Neuronal stem cell (in vitro differentiated cells): Measurements from ENCODE around the gene STAT6.

Source experiments
- DNase-seq: peaks from one replicate; pipeline ENCODE4 v3.0.0-alpha.2; 2013; ENCODE audit warnings: low spot score
- H2AFZ ChIP-seq: one replicate; pipeline ENCODE4 v1.6.1; 2013; ENCODE audit warnings: mild to moderate bottlenecking, low read length, inconsistent platforms
- H2AK5ac ChIP-seq: 2 replicates; pipeline ENCODE4 v1.6.1; 2013; ENCODE audit warnings: low read depth, mild to moderate bottlenecking, inconsistent platforms, low read length, moderate library complexity, mixed read lengths
- H2BK120ac ChIP-seq: 2 replicates; pipeline ENCODE4 v1.6.1; 2013; ENCODE audit warnings: low read depth, mild to moderate bottlenecking, inconsistent platforms, low read length, moderate library complexity, mixed read lengths
- H2BK12ac ChIP-seq: one replicate; pipeline ENCODE4 v1.6.1; 2013; ENCODE audit warnings: low read length, inconsistent platforms
- H2BK15ac ChIP-seq: 2 replicates; pipeline ENCODE4 v1.6.1; 2013; ENCODE audit warnings: mild to moderate bottlenecking, low read length, inconsistent platforms, mixed read lengths
- H2BK5ac ChIP-seq: one replicate; pipeline ENCODE4 v1.6.1; 2013; ENCODE audit warnings: inconsistent platforms, mild to moderate bottlenecking, low read length, moderate library complexity
- H3K14ac ChIP-seq: one replicate; pipeline ENCODE4 v1.6.1; 2013; ENCODE audit warnings: low read length, inconsistent platforms
- H3K18ac ChIP-seq: 2 replicates; pipeline ENCODE4 v1.6.1; 2013; ENCODE audit warnings: low read length, inconsistent platforms
- H3K23ac ChIP-seq: 2 replicates; pipeline ENCODE4 v1.6.1; 2013; ENCODE audit warnings: low read depth, mild to moderate bottlenecking, mixed read lengths, low read length, inconsistent platforms; ENCODE audit not compliant: poor library complexity
- H3K27ac ChIP-seq: replicated peaks from 3 replicates; pipeline ENCODE4 v1.5.1; 2013; ENCODE audit warnings: low read length, inconsistent platforms
- H3K27me3 ChIP-seq, 3 experiments: 2 replicates each; pipeline ENCODE4 v1.6.1; 2013; ENCODE audit warnings: low read length in 3 of 3, mild to moderate bottlenecking in 2 of 3, inconsistent platforms in 1 of 3, low read depth in 1 of 3, mixed read lengths in 1 of 3, moderate library complexity in 1 of 3; ENCODE audit not compliant: control insufficient read depth in 3 of 3, insufficient read depth in 3 of 3
- H3K36me3 ChIP-seq, 2 donors: replicated peaks in 1 of 2; 2 replicates each; pipeline ENCODE4 v1.6.1; 2013; ENCODE audit warnings: low read length in 2 of 2; ENCODE audit not compliant: control insufficient read depth in 2 of 2, insufficient read depth in 2 of 2
- H3K4ac ChIP-seq: 2 replicates; pipeline ENCODE4 v1.6.1; 2013; ENCODE audit warnings: inconsistent platforms, mild to moderate bottlenecking, low read length, moderate library complexity
- H3K4me1 ChIP-seq, 2 donors: 1 replicate in 1 of 2; 2 replicates in 1 of 2; pipeline ENCODE4 v1.6.1; 2013; ENCODE audit warnings: low read length in 2 of 2, low read depth in 1 of 2; ENCODE audit not compliant: control insufficient read depth in 2 of 2, insufficient read depth in 1 of 2
- H3K4me2 ChIP-seq: one replicate; pipeline ENCODE4 v1.6.1; 2013; ENCODE audit warnings: mild to moderate bottlenecking, low read length, inconsistent platforms; ENCODE audit not compliant: insufficient read depth, poor library complexity, severe bottlenecking
- H3K4me3 ChIP-seq, 2 donors: 2 replicates each; pipeline ENCODE4 v1.5.1; 2013; ENCODE audit warnings: low read length in 2 of 2, mild to moderate bottlenecking in 2 of 2, inconsistent platforms in 1 of 2, moderate library complexity in 1 of 2
- H3K79me1 ChIP-seq: one replicate; pipeline ENCODE4 v1.6.1; 2013; ENCODE audit warnings: low read depth, mild to moderate bottlenecking, inconsistent platforms, low read length, moderate library complexity
- H3K9ac ChIP-seq: one replicate; pipeline ENCODE4 v1.6.1; 2013; ENCODE audit warnings: mild to moderate bottlenecking, low read depth, low read length, inconsistent platforms; ENCODE audit not compliant: poor library complexity
- H3K9me3 ChIP-seq, 2 donors: replicated peaks in 1 of 2; 2 replicates each; pipeline versions ENCODE3 to v1.6.1; 2013; ENCODE audit warnings: low read length in 2 of 2, mild to moderate bottlenecking in 2 of 2, inconsistent platforms in 1 of 2, low read depth in 1 of 2, mixed read lengths in 1 of 2, moderate library complexity in 1 of 2; ENCODE audit not compliant: control insufficient read depth in 2 of 2, insufficient read depth in 1 of 2
- H4K8ac ChIP-seq: one replicate; pipeline ENCODE4 v1.6.1; 2013; ENCODE audit warnings: low read depth, mild to moderate bottlenecking, inconsistent platforms, low read length, moderate library complexity
- H4K91ac ChIP-seq: one replicate; pipeline ENCODE4 v1.6.1; 2013; ENCODE audit warnings: low read length, low read depth, mild to moderate bottlenecking, inconsistent platforms; ENCODE audit not compliant: poor library complexity
- WGBS, 2 donors: extraction: QIAGEN DNeasy Blood & Tissue Kit; methylation state at CpG; one replicate each; pipeline ENCODE4 v1.1.7; 2013; ENCODE audit warnings: missing lambda C conversion rate in 2 of 2, mixed read lengths in 1 of 2; ENCODE audit not compliant: insufficient read length in 2 of 2, insufficient replicate concordance in 1 of 2; ENCODE audit errors: extremely low coverage in 2 of 2; 5-methylcytosine and 5-hydroxymethylcytosine counted together

STAT6 gene

GRCh38 chr12:57087010-57087690, 24.0 kb downstream of the STAT6 start:
- H4K91ac ChIP-seq: no peak overlapping the region
- H2BK15ac ChIP-seq: no peak overlapping the region
- peaks cover 6% of the 10 kb centered on the region for H3K79me1 ChIP-seq
- H3K18ac ChIP-seq: peak overlapping the region; percentile 99
- H2AFZ ChIP-seq: peak overlapping the region; percentile 75
- peak overlapping the region; percentile 70 for H2AK5ac ChIP-seq
- peak overlapping the region; percentile 73 for H3K9ac ChIP-seq
- H3K4me2 ChIP-seq: peak overlapping the region; percentile 91
- peak overlapping the region; percentile 1 for H3K14ac ChIP-seq
- H3K9me3 ChIP-seq: no peaks in the 10 kb centered on the region
- peak overlapping the region; percentile 72 to 83 for H3K4me3 ChIP-seq
- H2BK12ac ChIP-seq: no peak overlapping the region
- peaks cover 12 to 18% of the 10 kb centered on the region in 2 donors for H3K36me3 ChIP-seq
- peak; percentile 78 for DNase-seq
- H3K23ac ChIP-seq: no peak overlapping the region
- peak overlapping the region; percentile 96 for H3K27ac ChIP-seq
- peak overlapping the region; percentile 99 for H2BK120ac ChIP-seq
- peak overlapping the region; percentile 98 for H2BK5ac ChIP-seq
- no CpG with 5 or more reads among the region's 52 CpGs for whole genome bisulfite sequencing, 2 donors
- H3K4me1 ChIP-seq: peaks cover 18 to 19% of the 10 kb centered on the region in 2 donors
- H4K8ac ChIP-seq: no peak overlapping the region
- H3K4ac ChIP-seq: no peak overlapping the region
- H3K27me3 ChIP-seq: no peaks in the 10 kb centered on the region

DNA sequence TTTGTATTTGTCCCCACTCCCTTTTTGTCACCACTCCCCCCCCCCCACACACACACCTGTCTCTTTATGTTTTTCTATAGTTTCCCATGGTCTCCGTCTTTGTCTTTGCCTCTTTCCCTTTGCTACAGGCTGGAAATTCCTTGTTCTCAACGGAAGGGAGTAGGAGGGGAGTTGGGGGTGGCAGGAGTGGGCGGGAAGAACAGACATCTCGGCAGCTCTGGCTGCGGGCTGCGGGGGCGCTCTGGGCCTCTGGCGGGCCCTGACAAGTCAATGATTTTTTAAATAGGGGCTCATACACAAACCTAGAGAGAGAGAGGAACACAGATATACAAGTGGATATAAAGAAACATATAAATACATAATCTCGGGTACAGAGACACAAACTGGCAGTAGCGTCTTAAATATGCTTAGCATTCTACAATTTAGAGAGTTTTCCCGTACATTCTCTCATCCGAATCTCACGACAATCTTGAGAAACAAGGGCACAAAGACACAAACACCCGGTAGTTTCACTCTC, 24.6 kb downstream of the STAT6 start:
- Histone ChIP-seq H3K9ac (peak overlapping the region; percentile 73), H3K36me3 (peaks cover 8 to 12% of the 10 kb centered on the region in 2 donors), H3K4me3 (peak overlapping the region; percentile 72 to 77), H3K4ac (no peak overlapping the region), H4K91ac (no peak overlapping the region), H3K14ac (no peak overlapping the region), H3K4me2 (peak overlapping the region; percentile 91), H3K4me1 (peaks cover 16 to 17% of the 10 kb centered on the region in 2 donors), H3K79me1 (peaks cover 6% of the 10 kb centered on the region), H2AK5ac (peak overlapping the region; percentile 70), H3K27me3 (no peaks in the 10 kb centered on the region), H2BK5ac (peak overlapping the region; percentile 98), H3K9me3 (no peaks in the 10 kb centered on the region), H2AFZ (peak overlapping the region; percentile 75), H3K23ac (no peak overlapping the region), H3K27ac (peak overlapping the region; percentile 96), H3K18ac (peak overlapping the region; percentile 99), H2BK120ac (no peak overlapping the region), H2BK12ac (no peak overlapping the region), H4K8ac (no peak overlapping the region), H2BK15ac (no peak overlapping the region)
- no CpG with 5 or more reads among the region's 14 CpGs for WGBS, 2 donors
- peak; percentile 75 for DNase-seq

- Histone ChIP-seq H3K4me3 (peak overlapping the region in 1 of 2 donors; percentile 72), H4K91ac (no peak overlapping the region), H2AFZ (peak overlapping the region; percentile 75), H3K27me3 (no peaks in the 10 kb centered on the region), H3K18ac (peak overlapping the region; percentile 50), H2AK5ac (no peak overlapping the region), H3K4ac (no peak overlapping the region), H3K23ac (no peak overlapping the region), H3K9me3 (no peaks in the 10 kb centered on the region), H3K14ac (no peak overlapping the region), H3K4me2 (peak overlapping the region; percentile 12), H2BK12ac (no peak overlapping the region), H2BK5ac (no peak overlapping the region), H3K27ac (peak overlapping the region; percentile 78), H2BK120ac (no peak overlapping the region), H3K79me1 (peaks cover 5% of the 10 kb centered on the region), H4K8ac (no peak overlapping the region), H3K9ac (no peak overlapping the region), H3K4me1 (peaks cover 14 to 15% of the 10 kb centered on the region in 2 donors), H2BK15ac (no peak overlapping the region), H3K36me3 (peaks cover 4 to 7% of the 10 kb centered on the region in 2 donors)
- DNase-seq: no peak
- WGBS, 2 donors: no CpG with 5 or more reads among the region's 12 CpGs
Measured at GRCh38 chr12:57085999-57086492, 25.1 kb downstream of the STAT6 start.

DNA sequence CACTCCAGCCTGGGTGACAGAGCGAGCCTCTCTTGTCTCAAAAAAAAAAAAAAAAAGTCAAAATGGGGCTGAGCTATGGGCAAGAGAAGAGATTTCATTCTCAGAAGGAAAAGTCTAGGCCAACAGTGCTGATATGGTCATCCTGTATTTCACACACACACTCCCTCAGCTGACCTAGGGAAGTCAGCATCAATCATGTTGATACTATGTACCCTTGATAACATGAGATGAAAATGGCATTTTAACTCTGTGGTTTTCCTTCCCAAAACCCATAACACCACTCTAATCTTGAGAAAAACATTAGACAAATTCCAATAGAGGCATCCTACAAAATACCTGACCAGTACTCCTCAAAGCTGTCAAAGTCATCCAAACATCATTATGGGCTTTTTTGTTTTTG, 30.3 kb downstream of the STAT6 start:
- Histone ChIP-seq H2BK15ac (no peak overlapping the region), H3K27ac (no peak overlapping the region), H2BK5ac (no peak overlapping the region), H3K14ac (no peak overlapping the region), H3K4me3 (no peak overlapping the region), H2BK120ac (no peak overlapping the region), H3K23ac (no peak overlapping the region), H3K36me3 (peaks cover 3 to 9% of the 10 kb centered on the region in 2 donors), H4K8ac (no peak overlapping the region), H3K9me3 (no peaks in the 10 kb centered on the region), H3K4ac (no peak overlapping the region), H2BK12ac (no peak overlapping the region), H3K79me1 (peaks cover 5% of the 10 kb centered on the region), H2AFZ (no peak overlapping the region), H3K4me2 (no peak overlapping the region), H3K27me3 (no peaks in the 10 kb centered on the region), H3K18ac (no peak overlapping the region), H4K91ac (no peak overlapping the region), H3K9ac (no peak overlapping the region), H2AK5ac (no peak overlapping the region), H3K4me1 (peaks cover 1 to 6% of the 10 kb centered on the region in 2 donors)
- WGBS, 2 donors: no CpG with 5 or more reads among the region's 1 CpG
- DNase-seq: no peak
